Measurements from ENCODE around the gene CCNY. TPM values are rescaled to one million over a fixed set of nuclear protein-coding genes. Genes with fewer than 3 reads are reported as not detected.

CCNY gene
- total and polyA plus RNA-seq, 5 donors: 27.7 to 72.1 (median 64.3) TPM

DNA sequence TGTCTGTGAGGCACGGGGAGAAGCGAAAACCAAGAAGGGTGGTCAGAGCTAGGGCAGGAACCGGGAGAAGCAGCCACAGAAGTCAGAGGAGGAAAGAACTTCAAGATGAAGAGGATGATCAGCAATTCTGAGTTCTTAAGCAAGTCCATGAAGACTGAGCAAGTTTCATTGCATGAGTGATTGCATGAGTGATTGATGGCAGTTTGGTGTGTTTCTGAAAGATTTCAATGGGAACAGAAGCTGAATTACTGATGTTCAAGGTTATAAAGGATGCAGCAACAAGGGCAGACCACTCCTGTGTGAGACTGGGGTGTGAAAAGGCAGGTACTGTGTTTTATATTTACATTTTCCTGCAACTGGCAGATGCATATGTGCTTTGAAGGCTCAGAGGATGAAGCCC is 35.4 kb downstream of the CCNY start:
- Histone ChIP-seq H3K9me3 (ENCODE audit: control insufficient read depth, low read length) (no peaks in the 10 kb centered on the region), H3K27me3 (ENCODE audit: control insufficient read depth, insufficient read depth) (no peaks in the 10 kb centered on the region), H3K4me1 (ENCODE audit: control insufficient read depth, insufficient read depth, low read length) (peaks cover 25% of the 10 kb centered on the region), H3K4me3 (ENCODE audit: low read length) (no peak overlapping the region), H3K27ac (ENCODE audit: low read length) (peak overlapping the region; percentile 91)
- DNase-seq (no peak), ATAC-seq (no peak)
- intact Hi-C loops (cut with DNase I): no loop called here
- 87% methylated on average over 3 of the region's 3 CpGs for WGBS

- Histone ChIP-seq H3K4me1 (ENCODE audit: control insufficient read depth, insufficient read depth, low read length) (peaks cover 25% of the 10 kb centered on the region), H3K9me3 (ENCODE audit: control insufficient read depth, low read length) (no peaks in the 10 kb centered on the region), H3K27ac (ENCODE audit: low read length) (peak overlapping the region; percentile 91), H3K4me3 (ENCODE audit: low read length) (no peak overlapping the region), H3K27me3 (ENCODE audit: control insufficient read depth, insufficient read depth) (no peaks in the 10 kb centered on the region)
- intact Hi-C loops (cut with DNase I): no loop called here
- peak; percentile 93 to 96 for ATAC-seq
- peak; percentile 51 to 69 (median 53) for DNase-seq
- 42% methylated on average over 5 of the region's 5 CpGs for WGBS
These were observed 36.0 kb downstream of the CCNY start for GRCh38 chr10:35372329-35372728.

DNA sequence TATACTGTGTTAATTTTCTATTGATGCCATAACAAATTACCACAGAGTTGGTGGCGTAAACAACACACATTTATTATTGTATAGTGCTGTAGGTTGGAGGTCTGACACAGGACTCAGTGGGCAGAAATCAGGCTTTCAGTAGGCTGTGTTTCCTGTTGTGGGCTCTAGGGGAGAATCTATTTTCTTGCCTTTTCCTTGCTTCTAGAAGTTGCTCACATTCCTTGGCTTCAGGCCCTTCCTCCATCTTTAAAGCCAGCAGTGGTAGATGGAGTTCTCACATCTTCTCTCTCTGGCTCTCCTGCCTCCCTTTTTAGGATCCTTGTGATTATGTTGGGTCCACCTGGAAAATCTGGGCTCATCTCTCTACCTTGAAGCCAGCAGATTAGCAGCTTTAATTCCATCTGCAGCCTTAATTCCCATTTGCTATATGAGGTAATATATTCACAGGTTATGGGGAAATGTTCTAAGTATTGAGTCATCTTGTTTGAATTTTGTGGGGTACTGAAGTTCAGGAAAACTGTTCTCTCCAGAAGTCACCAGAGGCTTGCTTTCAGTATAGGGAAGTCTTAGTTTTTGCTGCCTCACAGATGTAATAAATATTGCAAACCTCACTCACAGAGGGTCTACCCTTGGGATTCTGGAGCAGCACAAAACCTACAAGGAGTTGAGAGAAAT is 38.9 kb downstream of the CCNY start:
- WGBS: 98% methylated on average over 1 of the region's 1 CpG
- intact Hi-C loops (cut with DNase I): no loop called here
- DNase-seq: no peak
- Histone ChIP-seq H3K9me3 (ENCODE audit: control insufficient read depth, low read length) (no peaks in the 10 kb centered on the region), H3K4me1 (ENCODE audit: control insufficient read depth, insufficient read depth, low read length) (peaks cover 33% of the 10 kb centered on the region), H3K4me3 (ENCODE audit: low read length) (no peak overlapping the region), H3K27me3 (ENCODE audit: control insufficient read depth, insufficient read depth) (no peaks in the 10 kb centered on the region), H3K27ac (ENCODE audit: low read length) (no peak overlapping the region)
- no peak for ATAC-seq

GRCh38 chr10:35377050-35377728 is 40.9 kb downstream of the CCNY start:
- DNase-seq (no peak), ATAC-seq (no peak)
- no peaks in the 10 kb centered on the region for H3K27me3 ChIP-seq (ENCODE audit: control insufficient read depth, insufficient read depth)
- intact Hi-C loops (cut with DNase I): no loop called here
- H3K27ac ChIP-seq (ENCODE audit: low read length): no peak overlapping the region
- H3K9me3 ChIP-seq (ENCODE audit: control insufficient read depth, low read length): no peaks in the 10 kb centered on the region
- H3K4me3 ChIP-seq (ENCODE audit: low read length): no peak overlapping the region
- peaks cover 23% of the 10 kb centered on the region for H3K4me1 ChIP-seq (ENCODE audit: control insufficient read depth, insufficient read depth, low read length)
- WGBS: 88% methylated on average over 5 of the region's 5 CpGs

DNA sequence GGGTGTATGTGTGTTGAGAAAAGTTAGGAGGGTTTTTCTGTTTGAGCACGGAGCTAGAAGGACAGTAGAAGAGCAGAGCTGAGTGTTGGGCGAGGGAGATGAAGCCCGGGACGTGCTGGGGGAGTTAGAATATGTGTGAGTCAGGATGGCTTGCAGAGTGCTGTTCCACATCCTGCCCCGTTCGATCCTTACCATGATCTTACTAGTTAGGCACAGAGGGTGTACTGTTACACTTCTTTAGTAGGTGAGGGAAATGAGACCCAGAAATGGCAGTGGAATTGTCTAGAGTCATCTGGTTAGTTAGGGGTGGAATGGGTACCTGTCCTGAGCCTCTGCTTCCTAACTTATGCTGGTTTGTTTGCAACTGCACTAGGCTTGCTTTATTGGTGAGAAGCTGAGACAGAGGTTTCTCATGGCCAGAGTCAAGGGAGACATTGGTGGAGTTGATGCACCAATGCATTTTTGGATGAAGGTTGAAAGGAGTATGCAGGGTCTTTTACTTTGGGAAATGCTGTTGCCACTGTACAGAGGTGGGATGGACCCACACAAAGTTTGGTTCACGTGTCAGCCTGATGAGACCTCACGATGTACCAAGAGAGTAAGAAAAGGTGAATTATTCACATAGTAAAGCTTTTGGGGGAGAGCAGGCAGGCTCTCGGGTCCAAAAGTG is 42.4 kb downstream of the CCNY start:
- Histone ChIP-seq H3K4me1 (ENCODE audit: control insufficient read depth, insufficient read depth, low read length) (peaks cover 19% of the 10 kb centered on the region), H3K4me3 (ENCODE audit: low read length) (no peak overlapping the region), H3K27me3 (ENCODE audit: control insufficient read depth, insufficient read depth) (no peaks in the 10 kb centered on the region), H3K27ac (ENCODE audit: low read length) (peak overlapping the region; percentile 81), H3K9me3 (ENCODE audit: control insufficient read depth, low read length) (no peaks in the 10 kb centered on the region)
- intact Hi-C loops (cut with DNase I): no loop called here
- ATAC-seq: peak; percentile 23 to 42
- 56% methylated on average over 9 of the region's 9 CpGs for WGBS
- DNase-seq: no peak

- peak; percentile 90 to 95 for ATAC-seq
- peak; percentile 51 to 78 (median 77) for DNase-seq
- Histone ChIP-seq H3K4me3 (ENCODE audit: low read length) (no peak overlapping the region), H3K27ac (ENCODE audit: low read length) (peak overlapping the region; percentile 94), H3K27me3 (ENCODE audit: control insufficient read depth, insufficient read depth) (no peaks in the 10 kb centered on the region), H3K4me1 (ENCODE audit: control insufficient read depth, insufficient read depth, low read length) (peaks cover 19% of the 10 kb centered on the region), H3K9me3 (ENCODE audit: control insufficient read depth, low read length) (no peaks in the 10 kb centered on the region)
- WGBS: 9% methylated on average over 11 of the region's 11 CpGs
- intact Hi-C loops (cut with DNase I): no loop called here
These were observed 43.2 kb downstream of the CCNY start for GRCh38 chr10:35379226-35380137.

GRCh38 chr10:35382096-35382495 is 45.8 kb downstream of the CCNY start:
- intact Hi-C loops (cut with DNase I): no loop called here
- WGBS: 66% methylated on average over 8 of the region's 8 CpGs
- DNase-seq: peak in 1 of 3 donors; percentile 23
- Histone ChIP-seq H3K4me3 (ENCODE audit: low read length) (no peak overlapping the region), H3K27ac (ENCODE audit: low read length) (no peak overlapping the region), H3K27me3 (ENCODE audit: control insufficient read depth, insufficient read depth) (no peaks in the 10 kb centered on the region), H3K4me1 (ENCODE audit: control insufficient read depth, insufficient read depth, low read length) (peaks cover 19% of the 10 kb centered on the region), H3K9me3 (ENCODE audit: control insufficient read depth, low read length) (no peaks in the 10 kb centered on the region)
- no peak for ATAC-seq

GRCh38 chr10:35384265-35384868 is 48.1 kb downstream of the CCNY start:
- DNase-seq: peak in 1 of 3 donors; percentile 35
- WGBS: 83% methylated on average over 10 of the region's 10 CpGs
- intact Hi-C loops (cut with DNase I): no loop called here
- no peak overlapping the region for H3K4me3 ChIP-seq (ENCODE audit: low read length)
- no peak overlapping the region for H3K27ac ChIP-seq (ENCODE audit: low read length)
- no peak for ATAC-seq
- no peaks in the 10 kb centered on the region for H3K9me3 ChIP-seq (ENCODE audit: control insufficient read depth, low read length)
- no peaks in the 10 kb centered on the region for H3K27me3 ChIP-seq (ENCODE audit: control insufficient read depth, insufficient read depth)
- H3K4me1 ChIP-seq (ENCODE audit: control insufficient read depth, insufficient read depth, low read length): peaks cover 16% of the 10 kb centered on the region

- peak in 1 of 2 donors; percentile 14 for ATAC-seq
- intact Hi-C loops (cut with DNase I): no loop called here
- peaks cover 9% of the 10 kb centered on the region for H3K4me1 ChIP-seq (ENCODE audit: control insufficient read depth, insufficient read depth, low read length)
These were observed 50.4 kb downstream of the CCNY start for GRCh38 chr10:35386594-35387174.

GRCh38 chr10:35387768-35388167 is 51.5 kb downstream of the CCNY start:
- no peak overlapping the region for H3K4me3 ChIP-seq (ENCODE audit: low read length)
- intact Hi-C loops (cut with DNase I): no loop called here
- H3K27ac ChIP-seq (ENCODE audit: low read length): no peak overlapping the region
- no peak for ATAC-seq
- 62% methylated on average over 2 of the region's 2 CpGs for WGBS
- DNase-seq: no peak
- H3K4me1 ChIP-seq (ENCODE audit: control insufficient read depth, insufficient read depth, low read length): peaks cover 14% of the 10 kb centered on the region
- no peaks in the 10 kb centered on the region for H3K27me3 ChIP-seq (ENCODE audit: control insufficient read depth, insufficient read depth)
- H3K9me3 ChIP-seq (ENCODE audit: control insufficient read depth, low read length): no peaks in the 10 kb centered on the region

More at GRCh38 chr10:35386594-35387174, 50.4 kb downstream of the CCNY start:
- 51% methylated on average over 5 of the region's 5 CpGs for WGBS
- Histone ChIP-seq H3K4me3 (ENCODE audit: low read length) (no peak overlapping the region), H3K9me3 (ENCODE audit: control insufficient read depth, low read length) (no peaks in the 10 kb centered on the region), H3K27me3 (ENCODE audit: control insufficient read depth, insufficient read depth) (no peaks in the 10 kb centered on the region), H3K27ac (ENCODE audit: low read length) (no peak overlapping the region)
- peak; percentile 47 to 75 (median 67) for DNase-seq
